SK-N-SH treated with all-trans-retinoic acid at 6 μM for 48 hours (cell line): Measurements from ENCODE around the gene CBLL1.

Source experiments
- ATAC-seq: fragments of 200-7000 bp; cut with Tn5 transposase; 3 replicates; pipeline ENCODE4 v1.9.1; 2020; ENCODE audit warnings: mild to moderate bottlenecking, moderate library complexity
- CSDC2 ChIP-seq: fragments of 250-450 bp; sonication (Bioruptor Pico); IDR thresholded peaks from 2 replicates; pipeline ENCODE4 v1.5.0; 2020; ENCODE audit warnings: mild to moderate bottlenecking, moderate library complexity
- CSRNP3 ChIP-seq: fragments of 250-450 bp; sonication (Bioruptor Pico); IDR thresholded peaks from 2 replicates; pipeline ENCODE4 v1.5.1; 2021; ENCODE audit warnings: mild to moderate bottlenecking, moderate library complexity
- ESRRG ChIP-seq: fragments of 250-450 bp; sonication (Bioruptor Pico); IDR thresholded peaks from 2 replicates; pipeline ENCODE4 v1.6.1; 2021; ENCODE audit warnings: mild to moderate bottlenecking
- GLIS3 ChIP-seq: fragments of 250-450 bp; sonication (Bioruptor Pico); IDR thresholded peaks from 2 replicates; pipeline ENCODE4 v1.5.0; 2020; ENCODE audit warnings: mild to moderate bottlenecking, moderate library complexity
- ISL1 ChIP-seq: fragments of 250-450 bp; sonication (Bioruptor Pico); IDR thresholded peaks from 2 replicates; pipeline ENCODE4 v2.1.2; 2022; ENCODE audit warnings: mild to moderate bottlenecking, moderate library complexity
- PATZ1 ChIP-seq: fragments of 250-450 bp; sonication (Bioruptor Pico); IDR thresholded peaks from 2 replicates; pipeline ENCODE4 v1.8.0; 2020; ENCODE audit warnings: mild to moderate bottlenecking, moderate library complexity, borderline replicate concordance
- POU6F1 ChIP-seq: fragments of 250-450 bp; sonication (Bioruptor Pico); IDR thresholded peaks from 2 replicates; pipeline ENCODE4 v1.8.0; 2021; ENCODE audit warnings: low read depth, mild to moderate bottlenecking, moderate library complexity, borderline replicate concordance
- PPARA ChIP-seq: fragments of 250-450 bp; sonication (Bioruptor Pico); IDR thresholded peaks from 2 replicates; pipeline ENCODE4 v1.5.0; 2020; ENCODE audit warnings: mild to moderate bottlenecking, borderline replicate concordance
- RARB ChIP-seq: fragments of 250-450 bp; sonication (Bioruptor Pico); IDR thresholded peaks from 2 replicates; pipeline ENCODE4 v1.8.0; 2021; ENCODE audit warnings: mild to moderate bottlenecking, moderate library complexity
- SNAI2 ChIP-seq: fragments of 250-450 bp; sonication (Bioruptor Pico); IDR thresholded peaks from 2 replicates; pipeline ENCODE4 v1.5.0; 2020; ENCODE audit warnings: mild to moderate bottlenecking, moderate library complexity
- TCF4 ChIP-seq: fragments of 250-450 bp; sonication (Bioruptor Pico); IDR thresholded peaks from 2 replicates; pipeline ENCODE4 v1.8.0; 2021; ENCODE audit warnings: mild to moderate bottlenecking, moderate library complexity, borderline replicate concordance
- TOX ChIP-seq: fragments of 250-450 bp; sonication (Bioruptor Pico); IDR thresholded peaks from 2 replicates; pipeline ENCODE4 v1.8.0; 2021; ENCODE audit warnings: mild to moderate bottlenecking, moderate library complexity, borderline replicate concordance
- ZC3H10 ChIP-seq: fragments of 250-450 bp; sonication (Bioruptor Pico); IDR thresholded peaks from 2 replicates; pipeline ENCODE4 v1.5.1; 2021; ENCODE audit warnings: mild to moderate bottlenecking, moderate library complexity
- ZFP3 ChIP-seq: fragments of 250-450 bp; sonication (Bioruptor Pico); IDR thresholded peaks from 2 replicates; pipeline ENCODE4 v1.5.0; 2020; ENCODE audit warnings: mild to moderate bottlenecking, moderate library complexity
- ZFP30 ChIP-seq: fragments of 450-650 bp; formaldehyde crosslinking; IDR thresholded peaks from 2 replicates; pipeline ENCODE4 v1.5.0; 2022; ENCODE audit warnings: mild to moderate bottlenecking, moderate library complexity
- ZNF565 ChIP-seq: fragments of 450-650 bp; formaldehyde crosslinking; conservative IDR thresholded peaks from 2 replicates; pipeline ENCODE4 v1.5.0; 2020; ENCODE audit warnings: low read depth, mild to moderate bottlenecking, moderate library complexity
- ZNF70 ChIP-seq: fragments of 450-650 bp; formaldehyde crosslinking; IDR thresholded peaks from 2 replicates; pipeline ENCODE4 v1.5.0; 2020; ENCODE audit warnings: mild to moderate bottlenecking, moderate library complexity
- ZNF8 ChIP-seq: fragments of 450-650 bp; formaldehyde crosslinking; IDR thresholded peaks from 2 replicates; pipeline ENCODE4 v1.5.0; 2020; ENCODE audit warnings: mild to moderate bottlenecking, moderate library complexity
- TF ChIP-seq, protein P1 (sequence below): fragments of 250-450 bp; sonication (Bioruptor Pico); IDR thresholded peaks from 2 replicates; pipeline ENCODE4 v1.5.0; 2020; ENCODE audit warnings: mild to moderate bottlenecking, moderate library complexity
- TF ChIP-seq, protein P2 (sequence below): fragments of 250-450 bp; sonication (Bioruptor Pico); IDR thresholded peaks from 2 replicates; pipeline ENCODE4 v1.5.1; 2020; ENCODE audit warnings: low read depth, mild to moderate bottlenecking, moderate library complexity

The CBLL1 gene

GRCh38 chr7:107703219-107703618 lies 40.7 kb upstream of the CBLL1 start:
- no peak for ATAC-seq
- no peak for TF ChIP-seq CSRNP3 (CRISPR knock-in tag)
- no peak for TF ChIP-seq CSDC2 (CRISPR knock-in tag)
- no peak for TF ChIP-seq ISL1 (CRISPR knock-in tag)
- no peak for TF ChIP-seq ZNF8 (CRISPR knock-in tag)
- TF ChIP-seq, all 23 proteins: peak for 0

DNA sequence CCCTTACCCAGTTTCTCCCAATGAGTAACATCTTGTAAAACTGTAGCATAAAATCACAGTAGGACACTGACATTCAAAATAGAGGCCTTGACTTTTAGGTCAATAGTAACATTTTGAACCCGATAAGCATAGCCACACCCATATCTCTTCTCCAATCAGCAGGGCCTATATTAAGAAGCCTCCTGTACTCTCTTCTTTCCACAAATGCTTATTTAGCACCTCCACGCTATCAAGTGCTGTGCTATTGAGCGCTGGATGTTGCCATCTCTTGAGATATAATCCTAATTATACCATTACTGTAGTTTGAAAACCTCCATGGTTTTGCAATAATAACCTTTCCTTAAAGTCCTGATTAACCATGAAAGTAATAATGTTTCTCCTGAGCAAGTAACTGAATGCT lies 40.1 kb upstream of the CBLL1 start:
- TF ChIP-seq ZNF70 (no peak), GLIS3 (no peak), TOX (CRISPR knock-in tag) (no peak), ZC3H10 (CRISPR knock-in tag) (no peak), ESRRG (no peak), CSRNP3 (CRISPR knock-in tag) (no peak), ZNF8 (CRISPR knock-in tag) (no peak), PATZ1 (CRISPR knock-in tag) (no peak), SNAI2 (CRISPR knock-in tag) (no peak), CSDC2 (CRISPR knock-in tag) (no peak), ZNF565 (CRISPR knock-in tag) (no peak), TCF4 (CRISPR knock-in tag) (no peak), PPARA (CRISPR knock-in tag) (no peak), ZFP3 (CRISPR knock-in tag) (no peak)
- TF ChIP-seq, protein P1, sequence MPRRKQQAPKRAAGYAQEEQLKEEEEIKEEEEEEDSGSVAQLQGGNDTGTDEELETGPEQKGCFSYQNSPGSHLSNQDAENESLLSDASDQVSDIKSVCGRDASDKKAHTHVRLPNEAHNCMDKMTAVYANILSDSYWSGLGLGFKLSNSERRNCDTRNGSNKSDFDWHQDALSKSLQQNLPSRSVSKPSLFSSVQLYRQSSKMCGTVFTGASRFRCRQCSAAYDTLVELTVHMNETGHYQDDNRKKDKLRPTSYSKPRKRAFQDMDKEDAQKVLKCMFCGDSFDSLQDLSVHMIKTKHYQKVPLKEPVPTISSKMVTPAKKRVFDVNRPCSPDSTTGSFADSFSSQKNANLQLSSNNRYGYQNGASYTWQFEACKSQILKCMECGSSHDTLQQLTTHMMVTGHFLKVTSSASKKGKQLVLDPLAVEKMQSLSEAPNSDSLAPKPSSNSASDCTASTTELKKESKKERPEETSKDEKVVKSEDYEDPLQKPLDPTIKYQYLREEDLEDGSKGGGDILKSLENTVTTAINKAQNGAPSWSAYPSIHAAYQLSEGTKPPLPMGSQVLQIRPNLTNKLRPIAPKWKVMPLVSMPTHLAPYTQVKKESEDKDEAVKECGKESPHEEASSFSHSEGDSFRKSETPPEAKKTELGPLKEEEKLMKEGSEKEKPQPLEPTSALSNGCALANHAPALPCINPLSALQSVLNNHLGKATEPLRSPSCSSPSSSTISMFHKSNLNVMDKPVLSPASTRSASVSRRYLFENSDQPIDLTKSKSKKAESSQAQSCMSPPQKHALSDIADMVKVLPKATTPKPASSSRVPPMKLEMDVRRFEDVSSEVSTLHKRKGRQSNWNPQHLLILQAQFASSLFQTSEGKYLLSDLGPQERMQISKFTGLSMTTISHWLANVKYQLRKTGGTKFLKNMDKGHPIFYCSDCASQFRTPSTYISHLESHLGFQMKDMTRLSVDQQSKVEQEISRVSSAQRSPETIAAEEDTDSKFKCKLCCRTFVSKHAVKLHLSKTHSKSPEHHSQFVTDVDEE (CRISPR knock-in tag) = no peak
- TF ChIP-seq, protein P2, sequence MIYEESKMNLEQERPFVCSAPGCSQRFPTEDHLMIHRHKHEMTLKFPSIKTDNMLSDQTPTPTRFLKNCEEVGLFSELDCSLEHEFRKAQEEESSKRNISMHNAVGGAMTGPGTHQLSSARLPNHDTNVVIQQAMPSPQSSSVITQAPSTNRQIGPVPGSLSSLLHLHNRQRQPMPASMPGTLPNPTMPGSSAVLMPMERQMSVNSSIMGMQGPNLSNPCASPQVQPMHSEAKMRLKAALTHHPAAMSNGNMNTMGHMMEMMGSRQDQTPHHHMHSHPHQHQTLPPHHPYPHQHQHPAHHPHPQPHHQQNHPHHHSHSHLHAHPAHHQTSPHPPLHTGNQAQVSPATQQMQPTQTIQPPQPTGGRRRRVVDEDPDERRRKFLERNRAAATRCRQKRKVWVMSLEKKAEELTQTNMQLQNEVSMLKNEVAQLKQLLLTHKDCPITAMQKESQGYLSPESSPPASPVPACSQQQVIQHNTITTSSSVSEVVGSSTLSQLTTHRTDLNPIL = no peak
- no peak for ATAC-seq

GRCh38 chr7:107708956-107709355 lies 35.0 kb upstream of the CBLL1 start:
- TF ChIP-seq ZFP3 (CRISPR knock-in tag) = no peak
- TF ChIP-seq ISL1 (CRISPR knock-in tag) = no peak
- TF ChIP-seq CSDC2 (CRISPR knock-in tag) = no peak
- no peak for TF ChIP-seq ZNF8 (CRISPR knock-in tag)
- no peak for TF ChIP-seq ZNF565 (CRISPR knock-in tag)
- TF ChIP-seq TOX (CRISPR knock-in tag) = no peak
- TF ChIP-seq PPARA (CRISPR knock-in tag) = no peak
- TF ChIP-seq CSRNP3 (CRISPR knock-in tag) = no peak
- no peak for TF ChIP-seq ZFP30 (CRISPR knock-in tag)
- no peak for TF ChIP-seq POU6F1 (CRISPR knock-in tag)
- TF ChIP-seq, protein P1 (CRISPR knock-in tag) = no peak
- TF ChIP-seq, protein P2 = no peak
- TF ChIP-seq RARB = no peak
- ATAC-seq = no peak
